ENCODE measurements around the gene CHAF1A.

Gene CHAF1A

DNA sequence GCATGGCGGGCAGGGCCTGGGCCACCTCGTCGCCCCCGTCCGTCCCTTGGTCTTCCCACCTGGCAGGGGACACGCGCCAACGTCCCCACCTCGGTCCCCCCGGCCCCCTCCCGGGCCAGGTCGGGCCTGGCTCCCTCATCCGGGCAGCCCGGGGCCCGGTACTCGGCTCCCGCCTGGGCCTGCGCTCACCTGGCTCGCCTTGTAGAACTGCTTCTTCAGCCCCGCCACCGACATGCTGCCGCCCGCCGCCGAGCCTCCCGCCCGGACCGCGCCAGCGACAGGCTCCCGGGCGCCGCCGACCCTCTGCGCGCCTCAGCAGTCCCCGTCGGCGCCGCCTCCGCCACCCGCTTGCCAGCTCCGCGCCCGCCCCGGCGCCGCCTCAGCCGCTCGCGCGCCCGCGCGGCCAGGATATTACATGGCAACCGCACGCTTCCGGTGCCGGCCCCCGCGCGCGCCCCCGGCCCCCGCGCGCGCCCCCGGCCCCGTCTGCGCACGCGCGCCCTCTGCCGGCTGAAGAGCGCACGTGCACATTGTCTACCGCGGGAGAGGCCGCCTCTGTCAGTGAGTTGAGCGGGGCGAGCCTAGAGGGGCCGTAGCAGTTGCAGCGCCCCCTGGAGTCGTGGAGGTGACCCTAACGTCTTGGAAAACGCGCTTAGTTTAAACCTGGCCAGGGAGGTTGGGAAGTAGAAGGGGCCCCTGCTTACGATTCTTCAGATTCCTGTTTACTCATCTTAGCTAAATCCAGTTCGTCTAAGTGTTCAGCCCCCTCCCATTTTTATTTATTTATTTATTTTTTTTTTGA, 2.1 kb upstream of the CHAF1A start, which contains the start of gene SH3GL1:
TSS of gene SH3GL1 (minus strand) at position 413 of the 802 bp plus-strand sequence. CDS start at position 234, 179 bp downstream.
- TF ChIP-seq POLR2AphosphoS5 (IDR thresholded peaks at IDR 0.05; ENCODE audit: low read depth, low read length): no peak
- TF ChIP-seq SIN3A (IDR thresholded peaks at IDR 0.05; ENCODE audit: borderline replicate concordance, insufficient read depth, low read length): 0 out of 2 replicates have a peak, but pooled peaks have one; percentile 24
- TF ChIP-seq TAF1 (IDR thresholded peaks at IDR 0.05; ENCODE audit: borderline replicate concordance, insufficient read depth, low read length): peak; percentile 44; the same call in 1 of the 2 replicates
- TF ChIP-seq FOXP2 (optimal IDR thresholded peaks at IDR 0.05; ENCODE audit: borderline replicate concordance, extremely low read depth, extremely low read length, insufficient read depth): peak; percentile 81
- TF ChIP-seq, protein P1, sequence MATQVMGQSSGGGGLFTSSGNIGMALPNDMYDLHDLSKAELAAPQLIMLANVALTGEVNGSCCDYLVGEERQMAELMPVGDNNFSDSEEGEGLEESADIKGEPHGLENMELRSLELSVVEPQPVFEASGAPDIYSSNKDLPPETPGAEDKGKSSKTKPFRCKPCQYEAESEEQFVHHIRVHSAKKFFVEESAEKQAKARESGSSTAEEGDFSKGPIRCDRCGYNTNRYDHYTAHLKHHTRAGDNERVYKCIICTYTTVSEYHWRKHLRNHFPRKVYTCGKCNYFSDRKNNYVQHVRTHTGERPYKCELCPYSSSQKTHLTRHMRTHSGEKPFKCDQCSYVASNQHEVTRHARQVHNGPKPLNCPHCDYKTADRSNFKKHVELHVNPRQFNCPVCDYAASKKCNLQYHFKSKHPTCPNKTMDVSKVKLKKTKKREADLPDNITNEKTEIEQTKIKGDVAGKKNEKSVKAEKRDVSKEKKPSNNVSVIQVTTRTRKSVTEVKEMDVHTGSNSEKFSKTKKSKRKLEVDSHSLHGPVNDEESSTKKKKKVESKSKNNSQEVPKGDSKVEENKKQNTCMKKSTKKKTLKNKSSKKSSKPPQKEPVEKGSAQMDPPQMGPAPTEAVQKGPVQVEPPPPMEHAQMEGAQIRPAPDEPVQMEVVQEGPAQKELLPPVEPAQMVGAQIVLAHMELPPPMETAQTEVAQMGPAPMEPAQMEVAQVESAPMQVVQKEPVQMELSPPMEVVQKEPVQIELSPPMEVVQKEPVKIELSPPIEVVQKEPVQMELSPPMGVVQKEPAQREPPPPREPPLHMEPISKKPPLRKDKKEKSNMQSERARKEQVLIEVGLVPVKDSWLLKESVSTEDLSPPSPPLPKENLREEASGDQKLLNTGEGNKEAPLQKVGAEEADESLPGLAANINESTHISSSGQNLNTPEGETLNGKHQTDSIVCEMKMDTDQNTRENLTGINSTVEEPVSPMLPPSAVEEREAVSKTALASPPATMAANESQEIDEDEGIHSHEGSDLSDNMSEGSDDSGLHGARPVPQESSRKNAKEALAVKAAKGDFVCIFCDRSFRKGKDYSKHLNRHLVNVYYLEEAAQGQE (IDR thresholded peaks at IDR 0.05; ENCODE audit: insufficient read depth in 1 of 2, low read depth in 2 of 2, low read length in 2 of 2): no peak

DNA sequence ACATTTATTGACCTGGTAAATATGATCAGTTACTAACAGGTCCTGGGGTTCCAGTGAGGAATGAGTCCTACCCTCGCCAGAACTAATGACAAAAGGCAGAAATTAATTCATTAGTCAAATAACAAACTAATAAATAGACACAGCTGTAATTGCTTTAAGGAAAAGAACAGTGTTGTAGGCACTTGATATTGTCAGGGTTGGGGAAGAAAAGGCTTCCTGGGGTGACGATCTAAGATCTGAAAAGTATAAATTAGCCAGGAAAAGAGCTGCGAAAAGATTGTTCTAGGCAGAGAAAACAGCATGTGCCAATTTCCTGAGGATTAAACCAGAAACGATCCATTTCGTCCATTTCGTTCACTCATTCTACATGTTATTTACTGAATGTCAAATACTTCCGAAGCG, 670 bp upstream of the CHAF1A start:
- TF ChIP-seq SIN3A (IDR thresholded peaks at IDR 0.05; ENCODE audit: borderline replicate concordance, insufficient read depth, low read length) (no peak), TAF1 (IDR thresholded peaks at IDR 0.05; ENCODE audit: borderline replicate concordance, insufficient read depth, low read length) (no peak), POLR2AphosphoS5 (IDR thresholded peaks at IDR 0.05; ENCODE audit: low read depth, low read length) (no peak), FOXP2 (optimal IDR thresholded peaks at IDR 0.05; ENCODE audit: borderline replicate concordance, extremely low read depth, extremely low read length, insufficient read depth) (no peak)
- TF ChIP-seq, protein P1 (IDR thresholded peaks at IDR 0.05; ENCODE audit: insufficient read depth in 1 of 2, low read depth in 2 of 2, low read length in 2 of 2): no peak

DNA sequence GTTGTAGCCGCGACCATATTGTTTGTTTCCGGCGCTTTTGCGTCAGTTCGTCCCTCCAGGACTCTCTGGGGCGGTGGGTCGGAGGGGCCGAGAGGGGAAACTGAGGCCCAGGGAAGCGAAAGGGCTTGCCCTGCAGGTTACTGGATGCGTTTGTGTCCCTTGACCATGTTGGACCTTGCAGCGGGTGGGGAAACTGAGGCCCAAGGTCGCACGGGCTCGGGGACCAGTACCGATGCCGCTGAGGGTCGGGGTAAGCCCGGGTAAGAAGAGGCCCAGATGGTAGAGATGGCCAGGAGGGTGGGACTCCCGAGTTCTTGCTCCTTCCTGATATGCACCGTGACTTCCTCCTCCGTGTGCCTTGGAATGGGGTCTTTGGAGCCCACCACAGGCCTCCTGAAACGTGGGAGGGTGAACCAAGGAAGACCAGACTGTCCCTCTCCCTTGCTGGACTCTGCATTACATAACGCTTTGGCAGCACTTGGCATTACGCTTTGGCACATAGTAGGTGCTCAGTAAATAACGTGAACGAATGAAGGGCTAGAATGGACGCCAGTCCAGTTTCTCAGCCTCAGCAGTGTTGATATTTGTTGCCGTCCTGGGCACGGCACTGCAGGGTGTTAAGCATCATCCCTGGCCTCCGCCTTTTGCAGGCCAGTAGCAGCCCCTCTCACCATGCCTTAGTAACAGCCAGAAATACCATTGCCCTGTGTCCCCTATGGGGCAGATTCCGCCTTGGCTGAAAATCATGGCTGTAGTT, 743 bp downstream of the CHAF1A start:
- TF ChIP-seq POLR2AphosphoS5 (IDR thresholded peaks at IDR 0.05; ENCODE audit: low read depth, low read length) (0 out of 2 replicates have a peak, but pooled peaks have one; percentile 14), SIN3A (IDR thresholded peaks at IDR 0.05; ENCODE audit: borderline replicate concordance, insufficient read depth, low read length) (no peak)

DNA sequence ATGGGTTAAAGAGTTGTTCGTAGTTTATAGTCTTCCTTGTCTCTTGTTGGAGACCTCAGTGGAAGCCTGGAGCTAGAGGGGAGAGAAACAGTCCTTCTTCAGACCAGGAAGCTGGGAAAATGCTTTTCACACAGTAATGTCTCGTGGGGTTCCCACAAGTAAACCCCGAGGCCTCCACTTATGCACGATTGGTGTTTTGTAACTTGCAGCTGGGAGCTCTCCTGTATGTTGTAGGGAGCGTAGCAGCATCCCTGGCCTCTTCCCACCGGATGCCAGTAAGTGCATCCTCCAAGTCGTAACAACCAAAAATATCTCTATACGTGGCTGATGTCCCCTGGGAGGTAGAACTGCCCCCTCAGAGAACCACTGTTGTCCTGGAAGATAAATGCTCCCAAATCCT, 3.5 kb downstream of the CHAF1A start:
- TF ChIP-seq FOXP2 (optimal IDR thresholded peaks at IDR 0.05; ENCODE audit: borderline replicate concordance, extremely low read depth, extremely low read length, insufficient read depth) (no peak), TAF1 (IDR thresholded peaks at IDR 0.05; ENCODE audit: borderline replicate concordance, insufficient read depth, low read length) (no peak)

DNA sequence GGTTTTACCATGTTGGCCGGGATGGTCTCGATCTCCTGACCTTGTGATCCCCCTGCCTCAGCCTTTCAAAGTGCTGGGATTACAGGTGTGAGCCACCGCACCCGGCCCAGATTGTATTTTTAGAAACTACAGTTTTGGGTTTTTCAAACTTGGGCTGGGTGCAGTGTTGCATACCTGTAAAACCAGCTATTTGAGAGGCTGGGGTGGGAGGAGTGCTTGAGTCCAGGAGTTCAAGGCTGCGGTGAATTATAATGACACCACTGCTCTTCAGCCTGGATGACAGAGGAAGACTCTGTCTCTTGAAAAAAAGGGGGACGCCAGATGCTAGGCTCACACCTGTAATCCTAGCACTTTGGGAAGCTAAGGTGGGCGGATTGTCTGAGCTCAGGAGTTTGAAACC, 4.2 kb downstream of the CHAF1A start:
- TF ChIP-seq POLR2AphosphoS5 (IDR thresholded peaks at IDR 0.05; ENCODE audit: low read depth, low read length) (no peak), TAF1 (IDR thresholded peaks at IDR 0.05; ENCODE audit: borderline replicate concordance, insufficient read depth, low read length) (no peak), SIN3A (IDR thresholded peaks at IDR 0.05; ENCODE audit: borderline replicate concordance, insufficient read depth, low read length) (no peak), FOXP2 (optimal IDR thresholded peaks at IDR 0.05; ENCODE audit: borderline replicate concordance, extremely low read depth, extremely low read length, insufficient read depth) (no peak)
- TF ChIP-seq, protein P1 (IDR thresholded peaks at IDR 0.05; ENCODE audit: insufficient read depth in 1 of 2, low read depth in 2 of 2, low read length in 2 of 2): no peak

All from PFSK-1 (cell line).